K562 (cell line): ENCODE results near the gene UQCRC2. TPM values are rescaled to one million over a fixed set of nuclear protein-coding genes. Genes with fewer than 3 reads are reported as not detected.

Experiments used
- DACH1 ChIP-seq: fragments of 450-650 bp; IDR thresholded peaks from 2 replicates; pipeline ENCODE4 v1.6.1; 2018; ENCODE audit not compliant: partially characterized antibody
- JUND ChIP-seq, 2 experiments: IDR thresholded peaks; 2 replicates in 1 of 2; 3 replicates in 1 of 2; pipeline ENCODE4 v1.6.1; 2011; ENCODE audit warnings: borderline replicate concordance in 2 of 2, low read depth in 2 of 2, low read length in 2 of 2, improper control_type of control experiment in 1 of 2, missing biosample characterization in 1 of 2, missing genetic modification characterization in 1 of 2, missing genetic modification reagents in 1 of 2
- MAZ ChIP-seq, 2 experiments: fragments of 450-650 bp in 1 of 2; sonication (generic) in 1 of 2; formaldehyde crosslinking; IDR thresholded peaks in 1 of 2; conservative IDR thresholded peaks in 1 of 2; 2 replicates each; pipeline versions ENCODE4 v1.4.0 to v1.5.0; 2020; ENCODE audit warnings: mild to moderate bottlenecking in 1 of 2, missing genetic modification reagents in 1 of 2
- NFE2 ChIP-seq: IDR thresholded peaks from 2 replicates; pipeline ENCODE4 v1.6.1; 2014; ENCODE audit warnings: antibody characterized with exemption, low read depth
- NFIX ChIP-seq: fragments of 250-450 bp; sonication (Bioruptor Pico); IDR thresholded peaks from 2 replicates; pipeline ENCODE4 v1.4.0; 2020; ENCODE audit warnings: low read depth, mild to moderate bottlenecking, moderate library complexity
- TAF15 ChIP-seq: fragments of 200-400 bp; formaldehyde crosslinking; IDR thresholded peaks from 2 replicates; pipeline ENCODE4 v1.6.1; 2017; ENCODE audit warnings: mild to moderate bottlenecking, low read depth, low read length, moderate library complexity
- TEAD2 ChIP-seq: fragments of 450-650 bp; IDR thresholded peaks from 2 replicates; pipeline ENCODE4 v1.6.1; 2016; ENCODE audit warnings: missing genetic modification characterization, control low read depth, missing compliant biosample characterization
- ZNF134 ChIP-seq: fragments of 250-450 bp; sonication (Bioruptor Pico); conservative IDR thresholded peaks from 2 replicates; pipeline ENCODE4 v1.4.0; 2020
- polyA plus RNA-seq, 8 experiments: library from polyadenylated mRNA; depleted of rRNA in 4 of 8; stranded (reverse) in 5 of 8; unstranded in 3 of 8; fragments of >200 nt; fragmentation: Nextera tagmentation in 2 of 8; fragmentation: Illumina TruSeq in 1 of 8; extraction: Ambion mirVana in 2 of 8; extraction: Trizol in 1 of 8; gene quantifications; 2 replicates each; pipeline versions ENCODE4 v1.2.1 to v1.2.3, GENCODE V29; 2011 to 2014; ENCODE audit warnings: inconsistent platforms in 1 of 8, missing spikeins in 1 of 8
- total RNA-seq, 7 experiments: library from RNA; depleted of rRNA in 6 of 7; stranded (reverse); fragments of >200 nt in 6 of 7; fragmentation: Illumina TruSeq in 2 of 7; extraction: Trizol in 2 of 7; gene quantifications; 2 replicates each; pipeline versions ENCODE4 v1.2.1 to v1.2.3, GENCODE V29; 2011 to 2021; ENCODE audit warnings: low replicate concordance in 1 of 7
- TF ChIP-seq, protein P1 (sequence below): sonication (generic); formaldehyde crosslinking; IDR thresholded peaks from 2 replicates; pipeline ENCODE4 v1.8.0; 2023; ENCODE audit warnings: mild to moderate bottlenecking, missing genetic modification reagents
- TF ChIP-seq, protein P2 (sequence below), 2 experiments: fragments of 450-650 bp in 1 of 2; sonication (generic) in 1 of 2; formaldehyde crosslinking in 1 of 2; IDR thresholded peaks; 2 replicates each; pipeline versions ENCODE4 v1.7.1 to v1.9.0; 2016 to 2022; ENCODE audit warnings: inconsistent platforms in 1 of 2, mild to moderate bottlenecking in 1 of 2, missing genetic modification reagents in 1 of 2
- TF ChIP-seq, protein P3 (sequence below): sonication (generic); formaldehyde crosslinking; IDR thresholded peaks from 2 replicates; pipeline ENCODE4 v1.8.0; 2022; ENCODE audit warnings: mild to moderate bottlenecking, missing genetic modification reagents

Gene UQCRC2
- total and polyA plus RNA-seq, 9 of the 15 experiments (the other 6 are each of a cell fraction or from before 2014, with no cell fraction given): 177 to 516 (median 319) TPM

DNA sequence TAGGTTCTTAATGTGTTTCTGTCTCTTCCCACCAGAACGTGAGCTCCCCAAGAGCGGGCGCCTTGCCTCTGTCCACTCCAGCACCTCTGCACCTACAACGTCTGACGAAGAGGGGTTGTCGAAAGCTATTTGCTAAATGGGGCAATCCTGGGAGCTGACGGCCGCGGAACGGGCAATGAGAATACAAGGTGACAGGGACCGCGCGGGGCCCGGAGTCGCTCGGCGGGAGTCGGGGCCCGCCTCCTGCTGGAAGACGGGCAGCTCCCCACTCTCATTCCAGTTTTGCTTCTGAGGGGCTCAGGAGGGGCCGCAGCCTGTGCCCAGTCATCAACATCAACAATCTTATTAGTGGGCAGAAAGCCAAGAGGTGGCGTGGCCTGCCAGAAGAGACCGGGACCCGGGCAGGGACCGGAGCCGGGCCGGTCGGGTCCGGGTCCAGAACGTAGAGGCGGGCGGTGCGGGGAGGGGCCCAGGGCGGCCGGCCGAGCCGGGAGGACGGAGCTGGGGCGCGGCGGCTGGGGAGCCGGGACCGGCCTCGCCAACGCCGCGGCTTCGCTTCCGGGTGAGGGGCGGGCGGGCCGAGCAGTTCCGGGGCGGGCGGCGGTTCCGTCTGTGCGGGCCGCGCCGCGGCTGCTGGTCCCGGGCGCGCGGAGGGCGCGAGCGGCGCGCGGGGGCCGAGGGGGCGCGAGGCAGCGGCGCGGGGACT is 54.5 kb downstream of the UQCRC2 start, which contains the start of gene MOSMO (continued):
- TF ChIP-seq DACH1: no peak
- TF ChIP-seq, protein P1, sequence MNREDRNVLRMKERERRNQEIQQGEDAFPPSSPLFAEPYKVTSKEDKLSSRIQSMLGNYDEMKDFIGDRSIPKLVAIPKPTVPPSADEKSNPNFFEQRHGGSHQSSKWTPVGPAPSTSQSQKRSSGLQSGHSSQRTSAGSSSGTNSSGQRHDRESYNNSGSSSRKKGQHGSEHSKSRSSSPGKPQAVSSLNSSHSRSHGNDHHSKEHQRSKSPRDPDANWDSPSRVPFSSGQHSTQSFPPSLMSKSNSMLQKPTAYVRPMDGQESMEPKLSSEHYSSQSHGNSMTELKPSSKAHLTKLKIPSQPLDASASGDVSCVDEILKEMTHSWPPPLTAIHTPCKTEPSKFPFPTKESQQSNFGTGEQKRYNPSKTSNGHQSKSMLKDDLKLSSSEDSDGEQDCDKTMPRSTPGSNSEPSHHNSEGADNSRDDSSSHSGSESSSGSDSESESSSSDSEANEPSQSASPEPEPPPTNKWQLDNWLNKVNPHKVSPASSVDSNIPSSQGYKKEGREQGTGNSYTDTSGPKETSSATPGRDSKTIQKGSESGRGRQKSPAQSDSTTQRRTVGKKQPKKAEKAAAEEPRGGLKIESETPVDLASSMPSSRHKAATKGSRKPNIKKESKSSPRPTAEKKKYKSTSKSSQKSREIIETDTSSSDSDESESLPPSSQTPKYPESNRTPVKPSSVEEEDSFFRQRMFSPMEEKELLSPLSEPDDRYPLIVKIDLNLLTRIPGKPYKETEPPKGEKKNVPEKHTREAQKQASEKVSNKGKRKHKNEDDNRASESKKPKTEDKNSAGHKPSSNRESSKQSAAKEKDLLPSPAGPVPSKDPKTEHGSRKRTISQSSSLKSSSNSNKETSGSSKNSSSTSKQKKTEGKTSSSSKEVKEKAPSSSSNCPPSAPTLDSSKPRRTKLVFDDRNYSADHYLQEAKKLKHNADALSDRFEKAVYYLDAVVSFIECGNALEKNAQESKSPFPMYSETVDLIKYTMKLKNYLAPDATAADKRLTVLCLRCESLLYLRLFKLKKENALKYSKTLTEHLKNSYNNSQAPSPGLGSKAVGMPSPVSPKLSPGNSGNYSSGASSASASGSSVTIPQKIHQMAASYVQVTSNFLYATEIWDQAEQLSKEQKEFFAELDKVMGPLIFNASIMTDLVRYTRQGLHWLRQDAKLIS: no peak
- no peak for TF ChIP-seq JUND (IDR thresholded peaks at IDR 0.05; ENCODE audit: borderline replicate concordance, low read depth, low read length)
- no peak for TF ChIP-seq JUND (tag; IDR thresholded peaks at IDR 0.05; ENCODE audit: borderline replicate concordance, low read depth, low read length)
- no peak for TF ChIP-seq TEAD2 (tag)
- TF ChIP-seq, protein P2, sequence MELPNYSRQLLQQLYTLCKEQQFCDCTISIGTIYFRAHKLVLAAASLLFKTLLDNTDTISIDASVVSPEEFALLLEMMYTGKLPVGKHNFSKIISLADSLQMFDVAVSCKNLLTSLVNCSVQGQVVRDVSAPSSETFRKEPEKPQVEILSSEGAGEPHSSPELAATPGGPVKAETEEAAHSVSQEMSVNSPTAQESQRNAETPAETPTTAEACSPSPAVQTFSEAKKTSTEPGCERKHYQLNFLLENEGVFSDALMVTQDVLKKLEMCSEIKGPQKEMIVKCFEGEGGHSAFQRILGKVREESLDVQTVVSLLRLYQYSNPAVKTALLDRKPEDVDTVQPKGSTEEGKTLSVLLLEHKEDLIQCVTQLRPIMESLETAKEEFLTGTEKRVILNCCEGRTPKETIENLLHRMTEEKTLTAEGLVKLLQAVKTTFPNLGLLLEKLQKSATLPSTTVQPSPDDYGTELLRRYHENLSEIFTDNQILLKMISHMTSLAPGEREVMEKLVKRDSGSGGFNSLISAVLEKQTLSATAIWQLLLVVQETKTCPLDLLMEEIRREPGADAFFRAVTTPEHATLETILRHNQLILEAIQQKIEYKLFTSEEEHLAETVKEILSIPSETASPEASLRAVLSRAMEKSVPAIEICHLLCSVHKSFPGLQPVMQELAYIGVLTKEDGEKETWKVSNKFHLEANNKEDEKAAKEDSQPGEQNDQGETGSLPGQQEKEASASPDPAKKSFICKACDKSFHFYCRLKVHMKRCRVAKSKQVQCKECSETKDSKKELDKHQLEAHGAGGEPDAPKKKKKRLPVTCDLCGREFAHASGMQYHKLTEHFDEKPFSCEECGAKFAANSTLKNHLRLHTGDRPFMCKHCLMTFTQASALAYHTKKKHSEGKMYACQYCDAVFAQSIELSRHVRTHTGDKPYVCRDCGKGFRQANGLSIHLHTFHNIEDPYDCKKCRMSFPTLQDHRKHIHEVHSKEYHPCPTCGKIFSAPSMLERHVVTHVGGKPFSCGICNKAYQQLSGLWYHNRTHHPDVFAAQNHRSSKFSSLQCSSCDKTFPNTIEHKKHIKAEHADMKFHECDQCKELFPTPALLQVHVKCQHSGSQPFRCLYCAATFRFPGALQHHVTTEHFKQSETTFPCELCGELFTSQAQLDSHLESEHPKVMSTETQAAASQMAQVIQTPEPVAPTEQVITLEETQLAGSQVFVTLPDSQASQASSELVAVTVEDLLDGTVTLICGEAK (IDR thresholded peaks at IDR 0.05): peak; percentile 66; the same call in 1 of the 2 replicates
- TF ChIP-seq, protein P2 (CRISPR knock-in tag; IDR thresholded peaks at IDR 0.05): no peak
- no peak for TF ChIP-seq NFIX (CRISPR knock-in tag)
- 0 out of 4 replicates have a peak, but pooled peaks of 1 of the 2 experiments have one; percentile 7 for TF ChIP-seq MAZ (CRISPR knock-in tag; conservative IDR thresholded peaks at IDR 0.05 in 1 of 2, IDR thresholded peaks at IDR 0.05 in 1 of 2)
- TF ChIP-seq ZNF134 (CRISPR knock-in tag): no peak
- no peak for TF ChIP-seq NFE2
- TF ChIP-seq, protein P3, sequence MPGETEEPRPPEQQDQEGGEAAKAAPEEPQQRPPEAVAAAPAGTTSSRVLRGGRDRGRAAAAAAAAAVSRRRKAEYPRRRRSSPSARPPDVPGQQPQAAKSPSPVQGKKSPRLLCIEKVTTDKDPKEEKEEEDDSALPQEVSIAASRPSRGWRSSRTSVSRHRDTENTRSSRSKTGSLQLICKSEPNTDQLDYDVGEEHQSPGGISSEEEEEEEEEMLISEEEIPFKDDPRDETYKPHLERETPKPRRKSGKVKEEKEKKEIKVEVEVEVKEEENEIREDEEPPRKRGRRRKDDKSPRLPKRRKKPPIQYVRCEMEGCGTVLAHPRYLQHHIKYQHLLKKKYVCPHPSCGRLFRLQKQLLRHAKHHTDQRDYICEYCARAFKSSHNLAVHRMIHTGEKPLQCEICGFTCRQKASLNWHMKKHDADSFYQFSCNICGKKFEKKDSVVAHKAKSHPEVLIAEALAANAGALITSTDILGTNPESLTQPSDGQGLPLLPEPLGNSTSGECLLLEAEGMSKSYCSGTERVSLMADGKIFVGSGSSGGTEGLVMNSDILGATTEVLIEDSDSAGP (CRISPR knock-in tag): no peak
- TF ChIP-seq TAF15: no peak
